HEK293 (cell line): ENCODE data around the gene MMAB.
A peak's percentile ranks its signal among the peaks of the same experiment; 100 is the strongest.

Experiments used
- CTCF ChIA-PET: fragments of 350-600 bp; formaldehyde crosslinking; extraction: SDS; loops from one replicate; lab custom pipeline; 2021; ENCODE audit warnings: antibody characterized with exemption; lab: Yijun Ruan, JAX
- POLR2A ChIA-PET: fragments of 300-600 bp; formaldehyde crosslinking; extraction: SDS; loops from one replicate; lab custom pipeline; 2020; ENCODE audit warnings: antibody characterized with exemption, inconsistent platforms; lab: Yijun Ruan, JAX
- H3K27ac ChIP-seq: fragments of 200-500 bp; sonication (Bioruptor generic); 2 replicates; pipeline ENCODE4 v1.5.1; 2014; ENCODE audit warnings: low read depth, low read length, control low read depth, inconsistent platforms; ENCODE audit errors: extremely low read depth
- H3K36me3 ChIP-seq, 2 experiments: fragments of 200-500 bp in 1 of 2; sonication (Bioruptor generic) in 1 of 2; 1 replicate in 1 of 2; 2 replicates in 1 of 2; pipeline ENCODE4 v1.5.1; 2014 to 2017; ENCODE audit warnings: inconsistent platforms in 2 of 2, low read length in 2 of 2; ENCODE audit not compliant: control insufficient read depth in 2 of 2, insufficient read depth in 1 of 2
- H3K4me1 ChIP-seq: fragments of 200-500 bp; sonication (Bioruptor generic); 2 replicates; pipeline ENCODE4 v1.5.1; 2014; ENCODE audit warnings: mild to moderate bottlenecking, low read length, inconsistent platforms; ENCODE audit not compliant: control insufficient read depth, insufficient read depth
- H3K4me3 ChIP-seq: 2 replicates; pipeline ENCODE4 v1.5.1; 2011; ENCODE audit warnings: low read depth, mild to moderate bottlenecking, control low read depth, low read length, moderate library complexity
- H3K9me3 ChIP-seq: fragments of 200-500 bp; sonication (Bioruptor generic); 2 replicates; pipeline ENCODE4 v1.5.1; 2014; ENCODE audit warnings: low read depth, low read length, inconsistent platforms; ENCODE audit not compliant: control insufficient read depth, insufficient read depth
- KLF1 ChIP-seq: fragments of 450-650 bp; formaldehyde crosslinking; IDR thresholded peaks from 2 replicates; pipeline ENCODE4 v1.5.1; 2016; ENCODE audit warnings: missing biosample characterization, missing genetic modification characterization
- KLF7 ChIP-seq: fragments of 450-650 bp; formaldehyde crosslinking; IDR thresholded peaks from 2 replicates; pipeline ENCODE4 v1.5.1; 2016; ENCODE audit warnings: missing biosample characterization, missing genetic modification characterization, borderline replicate concordance
- REPIN1 ChIP-seq: fragments of 450-650 bp; formaldehyde crosslinking; IDR thresholded peaks from 2 replicates; pipeline ENCODE4 v1.5.1; 2017; ENCODE audit warnings: missing biosample characterization, missing genetic modification characterization, low read depth
- TCF7L2 ChIP-seq: IDR thresholded peaks from 2 replicates; pipeline ENCODE4 v1.6.1; 2011; ENCODE audit warnings: low read depth, mild to moderate bottlenecking, inconsistent platforms, low read length, moderate library complexity, borderline replicate concordance
- ZFP69B ChIP-seq: fragments of 450-650 bp; formaldehyde crosslinking; IDR thresholded peaks from 2 replicates; pipeline ENCODE4 v1.5.1; 2016; ENCODE audit warnings: missing biosample characterization, missing genetic modification characterization
- ZNF248 ChIP-seq: fragments of 450-650 bp; formaldehyde crosslinking; IDR thresholded peaks from 2 replicates; pipeline ENCODE4 v1.5.1; 2017; ENCODE audit warnings: missing biosample characterization, missing genetic modification characterization
- ZNF280C ChIP-seq: fragments of 450-650 bp; formaldehyde crosslinking; IDR thresholded peaks from 2 replicates; pipeline ENCODE4 v1.5.1; 2016; ENCODE audit warnings: missing biosample characterization, missing genetic modification characterization
- ZNF280D ChIP-seq: fragments of 450-650 bp; formaldehyde crosslinking; IDR thresholded peaks from 2 replicates; pipeline ENCODE4 v1.5.1; 2016; ENCODE audit warnings: missing biosample characterization, missing genetic modification characterization
- ZNF341 ChIP-seq: fragments of 450-650 bp; formaldehyde crosslinking; IDR thresholded peaks from 2 replicates; pipeline ENCODE4; 2016; ENCODE audit warnings: low read depth, missing biosample characterization, missing genetic modification characterization
- ZNF391 ChIP-seq: fragments of 450-650 bp; formaldehyde crosslinking; IDR thresholded peaks from 2 replicates; pipeline ENCODE4 v1.5.1; 2016; ENCODE audit warnings: low read depth, missing biosample characterization, missing genetic modification characterization, borderline replicate concordance
- ZNF426 ChIP-seq: fragments of 450-650 bp; formaldehyde crosslinking; IDR thresholded peaks from 2 replicates; pipeline ENCODE4 v1.5.1; 2017; ENCODE audit warnings: missing biosample characterization, missing genetic modification characterization, mild to moderate bottlenecking, inconsistent platforms, moderate library complexity
- ZNF621 ChIP-seq: fragments of 450-650 bp; formaldehyde crosslinking; IDR thresholded peaks from 2 replicates; pipeline ENCODE4 v1.5.1; 2017; ENCODE audit warnings: missing biosample characterization, missing genetic modification characterization
- ZNF768 ChIP-seq: fragments of 450-650 bp; formaldehyde crosslinking; IDR thresholded peaks from 2 replicates; pipeline ENCODE4 v1.5.1; 2018; ENCODE audit warnings: missing biosample characterization, mild to moderate bottlenecking, missing genetic modification characterization
- ZNF785 ChIP-seq: fragments of 450-650 bp; formaldehyde crosslinking; IDR thresholded peaks from 2 replicates; pipeline ENCODE4 v1.5.1; 2016; ENCODE audit warnings: missing biosample characterization, missing genetic modification characterization

The MMAB gene

GRCh38 chr12:109605599-109606228, 32.4 kb upstream of the MMAB start:
- ChIA-PET CTCF (interaction anchor here (0.7 to 1.9 kb wide), 3 partner anchors 8 to 233 kb away, joined by 3 to 11 read pairs (median 3); no protein-coding TSS in a partner anchor), POLR2A (no interaction called here)
- Histone ChIP-seq H3K4me1 (no peaks in the 10 kb centered on the region), H3K4me3 (no peak overlapping the region), H3K27ac (no peak overlapping the region), H3K36me3 (no peaks in the 10 kb centered on the region)
- TF ChIP-seq ZNF621 (tag by site-specific recombination): no peak
- TF ChIP-seq TCF7L2: no peak
- no peak for TF ChIP-seq ZNF391 (tag by site-specific recombination)
- TF ChIP-seq ZNF248 (tag by site-specific recombination): no peak
- no peak for TF ChIP-seq ZNF280C
- no peak for TF ChIP-seq ZNF785
- no peak for TF ChIP-seq ZNF426 (tag by site-specific recombination)
- TF ChIP-seq, all 188 proteins: peak for 0
- no peaks in the 10 kb centered on the region for H3K9me3 ChIP-seq

GRCh38 chr12:109605016-109605415, 31.7 kb upstream of the MMAB start:
- TF ChIP-seq KLF7 (tag by site-specific recombination) (no peak), KLF1 (tag by site-specific recombination) (no peak), ZFP69B (tag by site-specific recombination) (no peak), ZNF341 (tag by site-specific recombination) (peak; percentile 68)
- H3K4me3 ChIP-seq: no peak overlapping the region
- H3K27ac ChIP-seq: no peak overlapping the region
- POLR2A ChIA-PET: no interaction called here
- no peaks in the 10 kb centered on the region for H3K9me3 ChIP-seq
- no peaks in the 10 kb centered on the region for H3K36me3 ChIP-seq
- no peaks in the 10 kb centered on the region for H3K4me1 ChIP-seq
- CTCF ChIA-PET: interaction anchor here (0.7 kb wide), 1 partner anchor 234 kb away, joined by 3 read pairs; no protein-coding TSS in a partner anchor

- TF ChIP-seq REPIN1 (tag by site-specific recombination) (no peak), ZNF280D (no peak), ZNF768 (tag by site-specific recombination) (peak; percentile 47; the same call in 1 of the 2 replicates)
- no peaks in the 10 kb centered on the region for H3K4me1 ChIP-seq
- H3K27ac ChIP-seq: no peak overlapping the region
- no peaks in the 10 kb centered on the region for H3K36me3 ChIP-seq
- CTCF ChIA-PET: interaction anchor here (0.6 kb wide), 1 partner anchor 136 kb away, joined by 8 read pairs; no protein-coding TSS in a partner anchor
- H3K9me3 ChIP-seq: no peaks in the 10 kb centered on the region
- POLR2A ChIA-PET: no interaction called here
- H3K4me3 ChIP-seq: no peak overlapping the region
Measured at GRCh38 chr12:109604132-109604585, 30.9 kb upstream of the MMAB start.
